Gastroesophageal sphincter (tissue), 4 donors: ENCODE data around the gene ARGLU1. TPM values are rescaled to one million over a fixed set of nuclear protein-coding genes. Genes with fewer than 3 reads are reported as not detected.

Source experiments
- ATAC-seq: fragments of 150-250 bp; one replicate; pipeline ENCODE4 v1.9.1; 2016; ENCODE audit warnings: mild to moderate bottlenecking, moderate library complexity
- H3K27ac ChIP-seq, 4 donors: fragments of 200-600 bp; sonication (generic) in 3 of 4; 1 replicate in 3 of 4; 2 replicates in 1 of 4; pipeline ENCODE4 v1.5.1; 2016 to 2019
- H3K27me3 ChIP-seq: fragments of 200-600 bp; sonication (generic); one replicate; pipeline ENCODE4 v1.5.1; 2019
- H3K36me3 ChIP-seq, 2 donors: fragments of 200-600 bp; sonication (generic); one replicate each; pipeline ENCODE4 v1.5.1; 2019; ENCODE audit warnings: control low read depth in 1 of 2
- H3K4me1 ChIP-seq, 3 donors: fragments of 200-600 bp; sonication (generic); 1 replicate in 2 of 3; 2 replicates in 1 of 3; pipeline ENCODE4 v1.5.1; 2016 to 2019; ENCODE audit warnings: control low read depth in 2 of 3
- H3K4me3 ChIP-seq, 2 donors: fragments of 200-600 bp; sonication (generic); one replicate each; pipeline ENCODE4 v1.5.1; 2019; ENCODE audit warnings: mild to moderate bottlenecking in 1 of 2, moderate library complexity in 1 of 2
- H3K9me3 ChIP-seq, 3 donors: fragments of 200-600 bp; sonication (generic); one replicate each; pipeline ENCODE4 v1.5.1; 2017 to 2019; ENCODE audit warnings: control low read depth in 2 of 3
- EP300 ChIP-seq: sonication (generic); formaldehyde crosslinking; IDR thresholded peaks from one replicate; pipeline ENCODE4 v1.6.1; 2017; ENCODE audit warnings: antibody characterized with exemption, mild to moderate bottlenecking
- POLR2A ChIP-seq, 2 donors: fragments of 450-650 bp; IDR thresholded peaks; one replicate each; pipeline ENCODE4 v1.6.1; 2017; ENCODE audit warnings: antibody characterized with exemption in 2 of 2, mild to moderate bottlenecking in 2 of 2, moderate library complexity in 1 of 2
- POLR2AphosphoS5 ChIP-seq: sonication (generic); formaldehyde crosslinking; IDR thresholded peaks from one replicate; pipeline ENCODE4 v1.6.1; 2017; ENCODE audit warnings: antibody characterized with exemption
- WGBS, 2 donors: methylation state at CpG; one replicate each; pipeline ENCODE4 v1.1.5; 2018; ENCODE audit warnings: low coverage in 1 of 2; 5-methylcytosine and 5-hydroxymethylcytosine counted together
- total RNA-seq, 4 donors: library from RNA; depleted of rRNA; stranded (reverse); fragments of >200 nt; gene quantifications; one replicate each; pipeline ENCODE4 v1.1.0, GENCODE V29; 2016
- TF ChIP-seq, protein P1 (sequence below), 4 experiments: fragments of 200-600 bp in 2 of 4; fragments of 450-650 bp in 2 of 4; sonication (generic) in 1 of 4; IDR thresholded peaks; one replicate each; pipeline ENCODE4 v1.5.1; 2017 to 2019; ENCODE audit warnings: antibody characterized with exemption in 4 of 4, mild to moderate bottlenecking in 2 of 4, moderate library complexity in 2 of 4

ARGLU1 gene
- total RNA-seq, 4 donors from 2014 or later = 25.5 to 140 (median 73.5) TPM

DNA sequence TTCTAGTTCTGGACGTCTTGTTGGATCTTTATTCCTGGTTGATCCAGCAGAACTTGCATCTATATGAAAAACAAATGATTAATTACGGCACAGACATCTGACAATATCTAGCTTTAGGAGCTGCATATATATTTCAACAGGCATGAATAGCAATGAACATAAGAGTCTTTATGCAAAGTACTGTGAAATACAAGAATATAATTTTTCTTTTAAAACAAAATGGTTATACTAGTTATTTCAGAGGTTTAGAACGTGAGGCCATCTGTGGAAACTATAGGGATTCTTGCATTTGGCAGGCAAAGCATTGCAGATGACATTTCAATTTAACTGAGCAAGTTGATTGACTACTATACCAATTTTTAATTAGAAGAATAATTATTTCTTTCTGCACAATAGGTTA lies 73.0 kb downstream of the ARGLU1 start:
- TF ChIP-seq, protein P1, sequence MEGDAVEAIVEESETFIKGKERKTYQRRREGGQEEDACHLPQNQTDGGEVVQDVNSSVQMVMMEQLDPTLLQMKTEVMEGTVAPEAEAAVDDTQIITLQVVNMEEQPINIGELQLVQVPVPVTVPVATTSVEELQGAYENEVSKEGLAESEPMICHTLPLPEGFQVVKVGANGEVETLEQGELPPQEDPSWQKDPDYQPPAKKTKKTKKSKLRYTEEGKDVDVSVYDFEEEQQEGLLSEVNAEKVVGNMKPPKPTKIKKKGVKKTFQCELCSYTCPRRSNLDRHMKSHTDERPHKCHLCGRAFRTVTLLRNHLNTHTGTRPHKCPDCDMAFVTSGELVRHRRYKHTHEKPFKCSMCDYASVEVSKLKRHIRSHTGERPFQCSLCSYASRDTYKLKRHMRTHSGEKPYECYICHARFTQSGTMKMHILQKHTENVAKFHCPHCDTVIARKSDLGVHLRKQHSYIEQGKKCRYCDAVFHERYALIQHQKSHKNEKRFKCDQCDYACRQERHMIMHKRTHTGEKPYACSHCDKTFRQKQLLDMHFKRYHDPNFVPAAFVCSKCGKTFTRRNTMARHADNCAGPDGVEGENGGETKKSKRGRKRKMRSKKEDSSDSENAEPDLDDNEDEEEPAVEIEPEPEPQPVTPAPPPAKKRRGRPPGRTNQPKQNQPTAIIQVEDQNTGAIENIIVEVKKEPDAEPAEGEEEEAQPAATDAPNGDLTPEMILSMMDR (IDR thresholded peaks at IDR 0.05) = no peak
- TF ChIP-seq POLR2AphosphoS5 (no peak), EP300 (no peak), POLR2A (IDR thresholded peaks at IDR 0.05) (no peak)
- Histone ChIP-seq H3K4me1 (peaks cover 6 to 79% (median 18%) of the 10 kb centered on the region in 3 donors), H3K4me3 (no peak overlapping the region), H3K27ac (peak overlapping the region in 1 of 4 donors; percentile 2), H3K9me3 (no peaks in the 10 kb centered on the region), H3K36me3 (peaks cover 0 to 28% of the 10 kb centered on the region in 2 donors), H3K27me3 (no peaks in the 10 kb centered on the region)
- ATAC-seq = no peak
- 95 to 98% methylated on average over 3 of the region's 3 CpGs for WGBS, 2 donors

DNA sequence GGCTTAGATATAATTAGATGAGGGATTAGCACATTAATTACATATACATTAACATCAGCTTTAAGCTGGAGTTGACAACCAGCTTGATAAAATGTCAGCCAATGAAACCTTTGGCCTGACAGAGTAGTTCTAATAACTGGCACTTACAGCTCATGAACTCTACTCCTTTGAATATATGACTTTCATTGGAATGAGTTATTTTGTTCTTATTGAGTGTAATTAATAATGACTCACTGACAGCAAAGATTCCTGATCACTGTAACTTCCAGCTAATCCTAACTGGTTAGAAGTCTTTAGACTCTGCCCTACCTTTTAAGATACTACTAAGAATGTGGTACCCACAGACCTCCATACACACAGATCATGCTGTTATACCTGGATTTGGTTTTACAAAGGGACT lies 73.4 kb downstream of the ARGLU1 start:
- Histone ChIP-seq H3K4me3 (no peak overlapping the region), H3K27ac (peak overlapping the region in 1 of 4 donors; percentile 2), H3K36me3 (peaks cover 0 to 28% of the 10 kb centered on the region in 2 donors), H3K27me3 (no peaks in the 10 kb centered on the region), H3K9me3 (no peaks in the 10 kb centered on the region), H3K4me1 (peaks cover 6 to 79% (median 18%) of the 10 kb centered on the region in 3 donors)
- ATAC-seq = no peak
- TF ChIP-seq EP300 (no peak), POLR2AphosphoS5 (no peak), POLR2A (IDR thresholded peaks at IDR 0.05) (no peak)
- TF ChIP-seq, protein P1 (IDR thresholded peaks at IDR 0.05) = no peak

DNA sequence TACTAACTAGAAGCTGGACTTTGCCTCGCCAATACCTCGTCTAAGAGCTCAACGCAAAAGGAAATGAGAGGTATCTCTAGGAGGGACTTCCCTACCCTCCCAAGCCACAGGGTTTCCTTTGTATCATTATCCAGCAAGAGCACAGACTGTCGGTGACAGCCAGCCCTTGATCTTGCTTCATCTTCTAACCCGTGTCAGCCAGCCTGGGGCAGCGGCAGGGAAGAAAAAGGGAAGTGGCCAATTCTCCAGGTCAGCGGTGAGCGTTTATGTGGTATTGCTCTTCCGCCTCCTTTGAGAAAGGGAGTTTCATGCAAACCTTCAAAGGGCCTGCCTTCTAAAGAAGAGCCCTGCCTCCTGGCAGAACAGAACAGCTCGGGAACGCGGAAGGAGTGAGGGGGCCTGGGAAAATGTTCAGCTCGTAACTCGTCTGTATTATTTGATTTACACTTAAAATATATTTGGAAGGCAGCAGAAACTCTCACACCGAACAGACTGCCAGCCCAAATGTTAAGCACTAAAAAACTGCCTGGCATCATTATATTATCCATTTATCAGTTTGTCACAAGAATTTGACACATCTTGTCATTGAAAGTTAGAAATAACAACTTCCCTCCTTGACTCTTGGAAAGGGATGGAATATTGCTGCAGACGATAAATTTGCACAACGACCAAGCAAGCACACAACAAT lies 74.3 kb downstream of the ARGLU1 start:
- H3K9me3 ChIP-seq = no peaks in the 10 kb centered on the region
- peak overlapping the region in 1 of 4 donors; percentile 32 for H3K27ac ChIP-seq
- H3K36me3 ChIP-seq = peaks cover 0 to 28% of the 10 kb centered on the region in 2 donors
- peak; percentile 28 for ATAC-seq
- 84 to 94% methylated on average over 10 to 15 of the region's 17 CpGs for WGBS, 2 donors
- peaks cover 6 to 77% (median 15%) of the 10 kb centered on the region in 3 donors for H3K4me1 ChIP-seq
- TF ChIP-seq POLR2AphosphoS5 (no peak), EP300 (no peak), POLR2A (IDR thresholded peaks at IDR 0.05) (no peak)
- TF ChIP-seq, protein P1 (IDR thresholded peaks at IDR 0.05) = no peak
- no peaks in the 10 kb centered on the region for H3K27me3 ChIP-seq
- H3K4me3 ChIP-seq = no peak overlapping the region

DNA sequence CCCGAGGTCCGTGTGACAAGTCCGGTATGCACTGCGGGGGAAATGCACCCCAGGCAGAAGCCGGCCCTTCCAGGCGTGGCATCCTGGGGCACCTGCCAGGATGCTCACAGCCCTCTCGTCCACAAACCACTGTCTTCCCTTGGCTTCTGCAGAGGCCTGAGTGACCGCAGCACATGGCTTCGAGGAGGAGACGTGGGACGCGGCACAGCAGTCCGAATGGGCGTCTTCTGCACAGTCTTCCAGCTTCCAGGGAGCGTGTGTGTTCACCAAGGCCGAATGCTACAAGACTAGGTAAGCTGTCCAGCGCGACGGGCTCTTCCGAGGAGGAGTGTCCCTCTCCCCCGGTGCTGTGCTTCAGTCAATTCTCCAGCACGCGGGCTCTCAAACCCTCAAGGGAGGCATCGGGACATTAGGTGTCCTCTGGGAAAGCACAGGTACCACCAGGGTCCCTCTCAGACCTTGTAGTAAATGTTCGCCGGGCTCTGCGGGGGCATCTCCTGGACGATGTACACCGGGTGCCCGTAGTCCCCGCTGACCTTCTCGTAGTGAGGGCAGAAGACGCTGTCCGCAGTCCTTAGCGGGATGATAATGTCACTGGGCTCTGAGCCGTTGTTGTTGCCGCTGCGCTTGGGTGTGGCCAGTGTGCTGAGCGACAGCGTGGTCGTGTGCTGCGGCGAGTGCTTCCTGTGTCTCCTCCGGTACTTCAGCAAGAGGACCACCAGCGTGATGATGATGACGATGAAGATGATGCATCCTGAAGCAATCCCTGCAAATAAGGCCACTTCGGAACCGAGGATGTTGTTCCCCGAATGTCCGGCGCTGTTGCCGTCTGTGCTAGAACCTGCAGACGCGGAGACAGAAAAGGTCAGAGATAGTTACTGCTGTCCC lies 75.1 kb downstream of the ARGLU1 start:
- WGBS, 2 donors = 80 to 95% methylated on average over 4 to 9 of the region's 54 CpGs
- Histone ChIP-seq H3K36me3 (peaks cover 0 to 28% of the 10 kb centered on the region in 2 donors), H3K4me1 (peaks cover 6 to 68% (median 14%) of the 10 kb centered on the region in 3 donors), H3K27me3 (no peaks in the 10 kb centered on the region), H3K27ac (peak overlapping the region in 2 of 4 donors; percentile 56 to 67), H3K4me3 (no peak overlapping the region), H3K9me3 (no peaks in the 10 kb centered on the region)
- no peak for ATAC-seq
- TF ChIP-seq POLR2A (IDR thresholded peaks at IDR 0.05) (no peak), POLR2AphosphoS5 (no peak), EP300 (no peak)
- TF ChIP-seq, protein P1 (IDR thresholded peaks at IDR 0.05) = no peak
